Measurements from ENCODE around the gene METTL25.

METTL25 gene

GRCh38 chr12:82470906-82471512, 112.7 kb downstream of the METTL25 start:
- no peak for DNase-seq (ENCODE audit: low read depth in 2 of 2)

GRCh38 chr12:82473111-82473754, 114.9 kb downstream of the METTL25 start:
- DNase-seq (ENCODE audit: low read depth in 2 of 2) = no peak

- DNase-seq (ENCODE audit: low read depth in 2 of 2) = no peak
These were observed 116.0 kb downstream of the METTL25 start for GRCh38 chr12:82474181-82474797.

- DNase-seq (ENCODE audit: low read depth in 2 of 2) = no peak
These were observed 116.5 kb downstream of the METTL25 start for GRCh38 chr12:82474798-82475184.

GRCh38 chr12:82475211-82475610, 116.9 kb downstream of the METTL25 start:
- DNase-seq (ENCODE audit: low read depth in 2 of 2) = no peak

GRCh38 chr12:82476511-82476910, 118.2 kb downstream of the METTL25 start:
- no peak for DNase-seq (ENCODE audit: low read depth in 2 of 2)

GRCh38 chr12:82479511-82479910, 121.2 kb downstream of the METTL25 start:
- DNase-seq (ENCODE audit: low read depth in 2 of 2) = no peak

GRCh38 chr12:82480606-82481005, 122.3 kb downstream of the METTL25 start:
- DNase-seq (ENCODE audit: low read depth in 2 of 2) = no peak

GRCh38 chr12:82481954-82482353, 123.6 kb downstream of the METTL25 start:
- DNase-seq (ENCODE audit: low read depth in 2 of 2) = no peak

- no peak for DNase-seq (ENCODE audit: low read depth in 2 of 2)
These were observed 128.4 kb downstream of the METTL25 start for GRCh38 chr12:82486524-82487235.

- DNase-seq (ENCODE audit: low read depth in 2 of 2) = no peak
These were observed 146.1 kb downstream of the METTL25 start for GRCh38 chr12:82504409-82504808.

GRCh38 chr12:82505150-82505549, 146.8 kb downstream of the METTL25 start:
- no peak for DNase-seq (ENCODE audit: low read depth in 2 of 2)

GRCh38 chr12:82507686-82508085, 149.4 kb downstream of the METTL25 start:
- no peak for DNase-seq (ENCODE audit: low read depth in 2 of 2)

GRCh38 chr12:82510386-82510785, 152.1 kb downstream of the METTL25 start:
- DNase-seq (ENCODE audit: low read depth in 2 of 2) = no peak

- no peak for DNase-seq (ENCODE audit: low read depth in 2 of 2)
These were observed 156.6 kb downstream of the METTL25 start for GRCh38 chr12:82514880-82515279.

- DNase-seq (ENCODE audit: low read depth in 2 of 2) = no peak
These were observed 157.3 kb downstream of the METTL25 start for GRCh38 chr12:82515652-82516051.

GRCh38 chr12:82517027-82517426, 158.7 kb downstream of the METTL25 start:
- DNase-seq (ENCODE audit: low read depth in 2 of 2) = no peak

- no peak for DNase-seq (ENCODE audit: low read depth in 2 of 2)
These were observed 159.5 kb downstream of the METTL25 start for GRCh38 chr12:82517808-82518207.

- no peak for DNase-seq (ENCODE audit: low read depth in 2 of 2)
These were observed 161.2 kb downstream of the METTL25 start for GRCh38 chr12:82519510-82519909.

GRCh38 chr12:82522285-82522684, 164.0 kb downstream of the METTL25 start:
- no peak for DNase-seq (ENCODE audit: low read depth in 2 of 2)

GRCh38 chr12:82522762-82523161, 164.4 kb downstream of the METTL25 start:
- no peak for DNase-seq (ENCODE audit: low read depth in 2 of 2)

- DNase-seq (ENCODE audit: low read depth in 2 of 2) = no peak
These were observed 165.7 kb downstream of the METTL25 start for GRCh38 chr12:82523996-82524395.

- no peak for DNase-seq (ENCODE audit: low read depth in 2 of 2)
These were observed 166.3 kb downstream of the METTL25 start for GRCh38 chr12:82524641-82525040.

All from stimulated activated CD4-positive, alpha-beta T cell treated with anti-CD3 and anti-CD28 coated beads, Interleukin-4, amount 100 ng/mL, for 48 hours (primary cell).